GM12864 (cell line): ENCODE results near the gene MB.

Experiments
- DNase-seq: peaks from one replicate; pipeline ENCODE4 v3.0.0-alpha.2; 2011; ENCODE audit warnings: low read depth
- H3K4me3 ChIP-seq: 2 replicates; pipeline ENCODE4 v1.5.1; 2011; ENCODE audit warnings: mild to moderate bottlenecking, low read depth, low read length, control low read depth
- CTCF ChIP-seq: IDR thresholded peaks from 2 replicates; pipeline ENCODE4 v1.5.1; 2011; ENCODE audit warnings: low read depth, mild to moderate bottlenecking, moderate library complexity, low read length, control low read depth, inconsistent platforms; ENCODE audit errors: missing control alignments

MB gene

GRCh38 chr22:35590634-35591295, 26.4 kb downstream of the MB start:
- H3K4me3 ChIP-seq: no peak overlapping the region
- TF ChIP-seq CTCF: no peak
- no peak for DNase-seq

- TF ChIP-seq CTCF: no peak
- H3K4me3 ChIP-seq: no peak overlapping the region
- DNase-seq: no peak
Observed at GRCh38 chr22:35589756-35590093, 27.4 kb downstream of the MB start.

- no peak for TF ChIP-seq CTCF
- no peak for DNase-seq
- H3K4me3 ChIP-seq: no peak overlapping the region
Observed at GRCh38 chr22:35589071-35589755, 27.9 kb downstream of the MB start.

GRCh38 chr22:35587896-35588295, 29.2 kb downstream of the MB start:
- DNase-seq: no peak
- no peak for TF ChIP-seq CTCF

GRCh38 chr22:35587447-35587870, 29.7 kb downstream of the MB start:
- H3K4me3 ChIP-seq: no peak overlapping the region
- no peak for TF ChIP-seq CTCF
- DNase-seq: no peak

More at GRCh38 chr22:35587896-35588295, 29.2 kb downstream of the MB start:
- no peak overlapping the region for H3K4me3 ChIP-seq

- TF ChIP-seq CTCF: no peak
- H3K4me3 ChIP-seq: no peak overlapping the region
- DNase-seq: no peak
Observed at GRCh38 chr22:35586771-35587170, 30.4 kb downstream of the MB start.
